ENCODE measurements around the gene SLC30A2. TPM values are rescaled to one million over a fixed set of nuclear protein-coding genes. Genes with fewer than 3 reads are reported as not detected.

SLC30A2 gene
- total and polyA plus RNA-seq, 9 of the 15 experiments (the other 6 are each of a cell fraction or from before 2014, with no cell fraction given): 0.01 to 0.18 (median 0.06) TPM; not detected in 3

- peak; percentile 68; the same call in 1 of the 2 replicates for TF ChIP-seq REST (IDR thresholded peaks at IDR 0.05; ENCODE audit: borderline replicate concordance)
- no peak for TF ChIP-seq REST (CRISPR knock-in tag; IDR thresholded peaks at IDR 0.05; ENCODE audit: low read depth)
- TF ChIP-seq NEUROD1 (IDR thresholded peaks at IDR 0.05; ENCODE audit: borderline replicate concordance, low read depth, low read length, partially characterized antibody): no peak
- no peak for TF ChIP-seq COPS2 (conservative IDR thresholded peaks at IDR 0.05)
- no peak for TF ChIP-seq MEF2D (tag; conservative IDR thresholded peaks at IDR 0.05; ENCODE audit: low read depth)
- TF ChIP-seq KAT7 (CRISPR knock-in tag; IDR thresholded peaks at IDR 0.05; ENCODE audit: borderline replicate concordance): no peak
- TF ChIP-seq ARID1B (IDR thresholded peaks at IDR 0.05): 0 out of 2 replicates have a peak, but pooled peaks have one; percentile 9
- no peak for TF ChIP-seq HNRNPH1 (optimal IDR thresholded peaks at IDR 0.05; ENCODE audit: low read depth, low read length)
- no peak for TF ChIP-seq CBFB (CRISPR knock-in tag; IDR thresholded peaks at IDR 0.05)
- no peak for TF ChIP-seq ZSCAN32 (CRISPR knock-in tag; IDR thresholded peaks at IDR 0.05)
- 0 out of 2 replicates have a peak, but pooled peaks have one; percentile 14 for TF ChIP-seq FOSL1 (tag; conservative IDR thresholded peaks at IDR 0.05)
- TF ChIP-seq ZNF589 (CRISPR knock-in tag; IDR thresholded peaks at IDR 0.05; ENCODE audit: low read depth): no peak
- no peak for TF ChIP-seq POLR2G (IDR thresholded peaks at IDR 0.05; ENCODE audit: low read depth, low read length)
- TF ChIP-seq DMBX1 (CRISPR knock-in tag; IDR thresholded peaks at IDR 0.05; ENCODE audit: borderline replicate concordance): no peak
- TF ChIP-seq MAZ (CRISPR knock-in tag; conservative IDR thresholded peaks at IDR 0.05 in 1 of 2, IDR thresholded peaks at IDR 0.05 in 1 of 2): 0 out of 4 replicates have a peak, but pooled peaks of 1 of the 2 experiments have one; percentile 18
- TF ChIP-seq YY1 (IDR thresholded peaks at IDR 0.05; ENCODE audit: borderline replicate concordance in 1 of 3, control insufficient read depth in 1 of 3, extremely low read depth in 1 of 3, insufficient read depth in 3 of 3, insufficient read length in 1 of 3, insufficient replicate concordance in 2 of 3, low read depth in 1 of 3, low read length in 2 of 3): peak in 1 of 3 experiments; percentile 24
- TF ChIP-seq DPF2 (IDR thresholded peaks at IDR 0.05): 0 out of 2 replicates have a peak, but pooled peaks have one; percentile 20
- TF ChIP-seq SRSF9 (IDR thresholded peaks at IDR 0.05; ENCODE audit: borderline replicate concordance, low read depth, low read length): no peak
- peak; percentile 69 for TF ChIP-seq BCOR (IDR thresholded peaks at IDR 0.05)
- TF ChIP-seq ZNF140 (CRISPR knock-in tag; IDR thresholded peaks at IDR 0.05): no peak
- no peak for TF ChIP-seq KAT8 (IDR thresholded peaks at IDR 0.05; ENCODE audit: low read depth)
Observed at GRCh38 chr1:26029864-26030481, 15.9 kb downstream of the SLC30A2 start (continued).
